AG08395 (cell line): Measurements from ENCODE around the gene INTS1.

ENCODE experiments used
- DNase-seq: peaks from one replicate; pipeline ENCODE4 v3.0.0; 2012; ENCODE audit warnings: mixed read lengths, low spot score

INTS1 gene

GRCh38 chr7:1503816-1504775 lies at the start of gene INTS1:
Gene INTS1 (minus strand): TSS chr7:1504389. CDS start chr7:1503960, 429 bp downstream.
- DNase-seq: peak; percentile 97

GRCh38 chr7:1553512-1554210 lies 49.5 kb upstream of the INTS1 start:
- no peak for DNase-seq

GRCh38 chr7:1552200-1552599 lies 48.0 kb upstream of the INTS1 start:
- no peak for DNase-seq

DNA sequence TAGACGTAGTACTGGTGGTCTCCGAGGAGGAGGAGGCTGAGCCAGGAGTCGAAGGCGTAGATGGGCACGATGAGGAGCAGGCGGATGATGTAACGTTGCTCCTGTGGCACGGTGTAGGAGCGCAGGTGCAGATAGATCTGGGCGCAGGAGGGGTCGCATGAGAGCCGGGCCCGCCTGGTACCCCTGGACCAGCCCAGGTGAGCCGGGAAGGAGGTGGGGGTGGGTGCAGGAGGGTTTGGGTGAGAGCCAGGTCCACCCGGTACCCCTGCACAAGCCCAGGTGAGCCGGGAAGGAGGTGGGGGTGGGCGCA lies 46.6 kb upstream of the INTS1 start:
- no peak for DNase-seq

- DNase-seq: no peak
Measured at GRCh38 chr7:1550005-1550845, 46.0 kb upstream of the INTS1 start.

GRCh38 chr7:1549357-1550004 lies 45.3 kb upstream of the INTS1 start:
- DNase-seq: no peak

DNA sequence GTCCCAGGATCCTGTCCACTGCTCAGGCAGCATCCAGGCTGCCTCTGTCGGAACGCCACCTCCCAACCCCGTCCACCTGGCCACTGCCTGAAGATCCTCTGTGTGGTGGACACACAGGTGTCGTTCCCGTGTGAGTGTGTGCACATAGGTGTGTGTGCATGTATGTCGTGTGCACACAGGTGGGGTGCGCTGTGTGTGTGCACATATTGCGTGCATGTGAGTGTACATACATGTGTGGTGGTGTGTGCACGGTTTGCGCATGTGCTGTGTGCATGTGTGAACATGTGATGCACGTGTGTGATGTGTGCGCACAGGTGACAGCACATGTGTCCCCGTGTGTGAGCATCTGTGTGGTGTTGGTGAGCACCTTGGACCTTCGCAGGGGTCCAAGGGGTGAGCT lies 44.8 kb upstream of the INTS1 start:
- DNase-seq: no peak

DNA sequence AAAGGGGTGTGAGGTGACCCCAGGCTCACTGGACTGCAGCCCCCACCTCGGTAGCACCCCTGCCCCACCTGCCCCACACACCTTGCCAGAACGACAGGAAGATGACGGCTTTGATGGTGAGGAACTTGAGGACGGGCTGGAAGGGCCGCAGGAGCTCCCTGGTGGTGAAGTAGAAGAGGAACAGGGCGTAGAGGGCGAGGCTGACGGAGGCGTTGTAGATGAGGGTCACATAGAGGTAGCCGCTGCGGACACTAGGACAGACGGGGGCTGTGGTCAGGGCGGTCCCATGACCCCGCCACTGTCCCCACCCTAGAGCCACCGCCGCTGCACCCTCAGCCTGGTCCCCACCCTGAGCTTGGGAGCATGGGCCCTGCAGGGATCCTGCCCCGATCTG lies 44.2 kb upstream of the INTS1 start:
- no peak for DNase-seq

DNA sequence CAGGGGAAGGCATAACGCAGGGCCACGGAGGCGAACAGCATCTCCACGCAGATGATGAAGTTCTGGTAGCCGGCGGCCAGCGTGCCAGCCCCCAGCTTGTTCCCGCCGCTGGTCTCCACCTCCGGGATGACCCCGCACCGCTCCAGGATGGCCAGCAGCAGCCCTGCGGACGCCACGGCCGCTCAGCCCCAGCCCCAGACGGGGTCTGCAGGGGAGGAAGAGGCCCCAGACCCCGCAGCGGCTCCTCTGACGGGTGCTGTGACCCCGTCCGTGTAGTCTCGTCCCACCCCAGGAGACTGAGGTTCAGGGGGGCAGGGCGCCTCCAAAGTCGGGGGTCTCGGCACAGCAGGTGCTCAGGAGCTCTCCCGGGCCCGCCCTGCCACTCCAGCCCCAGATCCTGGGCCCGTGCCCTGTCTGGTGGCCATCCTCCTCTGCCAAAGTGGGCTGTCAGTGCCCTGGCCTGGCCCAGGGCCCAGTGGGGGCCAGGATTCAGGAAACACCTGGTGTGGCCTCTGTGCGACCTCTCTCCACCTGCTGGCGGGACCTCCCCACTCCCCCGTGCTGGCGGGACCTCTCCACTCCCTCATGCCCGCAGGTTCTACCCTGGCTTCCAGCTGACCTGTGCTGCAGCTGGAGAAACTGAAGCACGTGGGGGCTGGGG lies 43.7 kb upstream of the INTS1 start:
- DNase-seq: no peak

DNA sequence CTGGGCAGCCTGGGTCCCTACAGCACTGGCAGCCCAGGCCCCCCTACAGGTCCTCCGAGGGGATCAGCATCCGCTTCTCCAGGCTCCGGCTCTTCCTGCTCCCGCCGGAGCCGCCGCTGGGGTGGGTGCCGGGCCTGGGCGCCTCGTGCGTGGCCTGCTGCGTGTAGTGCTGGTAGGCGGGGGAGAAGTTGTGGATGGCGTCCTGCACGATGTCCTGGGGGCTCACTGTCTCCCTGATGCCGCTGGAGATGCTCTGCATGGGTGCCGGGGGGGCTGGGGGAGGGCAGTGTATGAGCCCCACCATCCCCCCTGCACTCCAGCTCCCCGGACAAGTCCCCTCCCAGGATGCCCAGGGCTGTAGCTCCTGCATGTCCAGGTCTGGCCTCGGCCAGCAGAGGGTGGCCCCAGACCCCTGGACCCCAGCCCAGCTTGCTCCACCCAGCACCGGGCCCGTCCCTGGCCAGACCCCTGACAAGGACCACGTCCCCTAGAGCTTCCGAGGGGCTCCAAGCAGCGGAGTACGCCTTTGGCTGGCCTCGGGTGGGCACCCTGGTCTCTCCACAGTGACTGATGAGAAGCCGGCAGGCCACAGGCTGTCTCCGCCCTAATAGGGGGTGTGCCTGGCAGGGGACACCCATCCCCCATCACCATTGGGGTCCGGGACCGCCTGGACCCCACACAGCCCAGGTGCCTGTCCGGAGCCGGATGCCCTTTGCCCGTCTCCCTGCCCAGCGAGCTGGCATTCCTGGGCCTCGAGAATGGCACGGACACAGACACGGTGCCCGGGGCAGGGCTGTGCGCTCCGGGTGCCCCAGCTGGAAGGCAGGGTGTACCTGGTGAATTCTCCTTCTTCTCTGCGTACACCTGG lies 43.0 kb upstream of the INTS1 start:
- no peak for DNase-seq

DNA sequence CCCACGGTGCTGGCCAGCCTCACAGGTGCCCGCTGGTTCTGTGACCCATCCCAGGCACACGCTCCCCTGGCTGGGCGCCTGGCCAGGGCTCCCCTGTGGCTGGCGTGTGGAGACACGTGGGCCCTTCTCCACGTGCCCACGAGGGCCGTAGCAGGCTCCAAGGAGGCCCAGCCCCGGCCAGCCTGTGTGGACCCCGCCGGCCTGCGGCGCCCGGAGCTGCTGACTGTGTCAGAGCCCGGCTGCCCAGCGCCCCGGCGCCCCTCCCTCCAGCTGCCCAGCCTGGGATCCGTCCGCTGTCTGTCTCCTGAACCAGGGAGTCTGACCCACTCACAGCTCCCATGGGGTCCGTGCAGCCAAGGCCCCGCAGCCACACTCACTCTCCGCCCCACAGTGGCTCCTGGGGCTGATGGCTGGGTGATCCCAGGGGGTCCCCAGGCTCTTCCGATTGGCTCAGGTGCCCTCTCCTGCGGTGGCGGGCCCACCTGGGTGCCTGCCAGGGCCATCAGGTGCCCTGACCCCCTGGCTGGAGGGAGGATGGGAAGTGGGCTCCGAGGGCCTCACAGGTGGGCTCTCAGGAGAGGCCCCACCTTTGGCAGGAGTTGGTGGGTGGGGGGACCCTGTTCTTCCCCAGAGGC lies 42.2 kb upstream of the INTS1 start:
- DNase-seq: no peak

GRCh38 chr7:1545417-1546246 lies 41.4 kb upstream of the INTS1 start:
- no peak for DNase-seq

- DNase-seq: no peak
Measured at GRCh38 chr7:1544896-1545416, 40.8 kb upstream of the INTS1 start.

DNA sequence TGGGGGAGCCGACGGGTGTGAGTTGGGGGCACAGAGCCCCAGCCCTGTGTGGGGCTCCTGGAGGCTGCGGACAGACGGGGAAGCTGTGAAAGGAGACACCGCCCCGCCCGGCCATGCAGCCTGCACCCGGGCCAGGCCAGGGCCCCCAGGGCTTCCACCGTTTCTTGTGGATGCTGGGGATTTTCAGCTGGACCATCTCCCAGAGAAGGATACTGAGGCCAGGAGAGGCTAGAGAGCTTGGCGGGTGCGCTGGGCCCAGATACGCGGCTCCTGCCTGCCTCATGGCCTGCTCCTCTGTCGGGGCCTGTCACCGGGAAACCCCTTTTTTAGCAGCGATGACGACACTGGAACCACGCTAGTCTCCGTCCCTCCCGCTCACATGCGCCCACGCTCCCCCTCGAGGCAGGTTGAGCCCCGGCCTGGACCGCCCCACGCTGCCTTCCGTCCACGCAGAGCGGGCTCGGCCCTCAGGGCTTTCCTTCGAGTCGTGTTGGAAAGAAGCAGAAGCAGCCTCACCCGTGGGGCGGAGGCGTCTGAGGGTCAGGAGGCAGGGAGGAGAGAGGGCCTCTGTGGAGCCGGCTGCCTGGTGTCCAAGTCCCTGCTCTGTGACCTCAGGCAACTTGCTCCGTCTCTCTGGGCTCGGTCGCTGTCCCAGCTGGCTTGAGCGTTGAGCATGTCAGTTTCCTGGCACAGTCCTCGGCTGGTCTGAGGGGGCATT lies 40.1 kb upstream of the INTS1 start:
- no peak for DNase-seq

DNA sequence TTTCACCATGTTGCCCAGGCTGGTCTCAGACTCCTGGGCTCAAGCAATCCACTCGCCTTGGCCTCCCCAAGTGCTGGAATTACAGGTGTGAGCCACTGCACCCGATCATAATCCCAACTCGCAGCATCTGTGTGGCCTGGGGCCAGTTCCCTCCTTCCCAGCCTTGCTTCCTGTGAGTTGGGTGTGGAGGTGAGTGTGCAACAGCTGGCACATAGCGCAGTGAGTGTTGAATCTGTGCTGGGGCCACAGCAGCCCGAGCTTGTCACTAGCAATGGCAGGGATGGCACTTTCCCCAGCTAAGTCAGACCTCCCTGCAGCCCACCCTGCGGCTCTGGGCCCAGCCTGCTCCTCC lies 39.6 kb upstream of the INTS1 start:
- no peak for DNase-seq

- DNase-seq: no peak
Measured at GRCh38 chr7:1542841-1543747, 38.9 kb upstream of the INTS1 start.

DNA sequence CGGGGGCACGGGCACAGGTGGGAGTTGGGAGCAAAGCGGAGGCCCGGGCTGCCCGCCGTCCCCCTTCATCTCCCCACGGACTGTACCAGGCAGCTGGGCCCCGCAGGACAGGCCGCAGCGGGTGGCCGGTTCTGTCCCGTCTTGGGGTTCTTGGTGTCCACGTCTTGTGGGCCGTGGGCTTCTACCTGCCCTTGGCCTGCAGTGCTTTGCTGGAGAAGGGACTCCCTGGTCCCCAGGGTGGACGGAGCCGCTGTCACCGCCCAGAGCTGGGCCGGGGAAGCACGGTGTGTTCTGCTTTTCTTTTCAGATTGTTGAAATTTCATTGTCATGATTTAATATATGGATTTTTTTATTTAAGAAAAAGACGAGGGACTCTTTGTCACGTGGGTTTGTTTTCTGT lies 38.1 kb upstream of the INTS1 start:
- no peak for DNase-seq
